ENCODE measurements around the gene PFKL. TPM values are rescaled to one million over a fixed set of nuclear protein-coding genes. Genes with fewer than 3 reads are reported as not detected.

The PFKL gene
- total and polyA plus RNA-seq, 12 donors: 16.6 to 123 (median 94.1) TPM

DNA sequence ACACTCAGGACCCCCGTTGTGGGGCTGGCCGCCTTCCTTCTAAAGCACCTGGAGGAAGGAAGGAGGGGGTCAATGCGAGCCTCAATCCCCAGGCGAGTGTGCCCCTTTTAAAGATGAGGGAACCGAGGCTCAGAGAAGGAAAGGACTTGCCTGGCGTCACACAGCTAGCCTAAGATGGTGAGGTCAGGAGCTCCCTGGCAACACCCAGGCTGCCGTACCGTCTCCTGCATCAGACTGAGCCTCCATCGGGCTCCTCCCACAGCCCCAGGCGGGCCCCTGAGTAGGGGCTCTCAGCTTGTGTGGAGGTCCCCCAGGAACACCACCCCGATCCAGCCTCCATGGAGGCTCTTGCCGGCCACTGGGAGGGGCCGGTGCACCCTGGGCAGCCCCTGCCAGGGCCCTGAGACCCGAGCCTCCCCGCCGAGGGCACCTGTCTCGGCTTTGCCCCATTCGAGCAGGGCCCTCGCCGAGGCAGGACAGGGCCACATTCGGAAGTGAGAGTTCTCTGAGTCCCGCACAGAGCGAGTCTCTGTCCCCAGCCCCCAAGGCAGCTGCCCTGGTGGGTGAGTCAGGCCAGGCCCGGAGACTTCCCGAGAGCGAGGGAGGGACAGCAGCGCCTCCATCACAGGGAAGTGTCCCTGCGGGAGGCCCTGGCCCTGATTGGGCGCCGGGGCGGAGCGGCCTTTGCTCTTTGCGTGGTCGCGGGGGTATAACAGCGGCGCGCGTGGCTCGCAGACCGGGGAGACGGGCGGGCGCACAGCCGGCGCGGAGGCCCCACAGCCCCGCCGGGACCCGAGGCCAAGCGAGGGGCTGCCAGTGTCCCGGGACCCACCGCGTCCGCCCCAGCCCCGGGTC, 14.5 kb upstream of the PFKL start, which contains the start of gene AIRE:
Gene AIRE (plus strand): TSS at position 739 of the 855 bp plus-strand sequence. CDS start 131 bp downstream, outside the sequence.
- Histone ChIP-seq H3K4me1 (replicated peaks in 1 of 2) (peaks cover 0 to 6% of the 10 kb centered on the region in 2 donors), H3K9me3 (replicated peaks in 1 of 3) (no peaks in the 10 kb centered on the region), H3K4me3 (no peak within 1 kb of the TSS), H3K27me3 (peaks cover 18% of the 10 kb centered on the region), H3K36me3 (replicated peaks in 1 of 2) (no peaks in the 10 kb centered on the region), H3K27ac (no peak within 1 kb of the TSS)
- intact Hi-C loops (cut with DNase I): no loop called here
- WGBS, 4 donors: 29 to 75% (median 50%) methylated on average over 5 to 56 of the region's 56 CpGs
- TF ChIP-seq, protein P1, sequence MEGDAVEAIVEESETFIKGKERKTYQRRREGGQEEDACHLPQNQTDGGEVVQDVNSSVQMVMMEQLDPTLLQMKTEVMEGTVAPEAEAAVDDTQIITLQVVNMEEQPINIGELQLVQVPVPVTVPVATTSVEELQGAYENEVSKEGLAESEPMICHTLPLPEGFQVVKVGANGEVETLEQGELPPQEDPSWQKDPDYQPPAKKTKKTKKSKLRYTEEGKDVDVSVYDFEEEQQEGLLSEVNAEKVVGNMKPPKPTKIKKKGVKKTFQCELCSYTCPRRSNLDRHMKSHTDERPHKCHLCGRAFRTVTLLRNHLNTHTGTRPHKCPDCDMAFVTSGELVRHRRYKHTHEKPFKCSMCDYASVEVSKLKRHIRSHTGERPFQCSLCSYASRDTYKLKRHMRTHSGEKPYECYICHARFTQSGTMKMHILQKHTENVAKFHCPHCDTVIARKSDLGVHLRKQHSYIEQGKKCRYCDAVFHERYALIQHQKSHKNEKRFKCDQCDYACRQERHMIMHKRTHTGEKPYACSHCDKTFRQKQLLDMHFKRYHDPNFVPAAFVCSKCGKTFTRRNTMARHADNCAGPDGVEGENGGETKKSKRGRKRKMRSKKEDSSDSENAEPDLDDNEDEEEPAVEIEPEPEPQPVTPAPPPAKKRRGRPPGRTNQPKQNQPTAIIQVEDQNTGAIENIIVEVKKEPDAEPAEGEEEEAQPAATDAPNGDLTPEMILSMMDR (IDR thresholded peaks at IDR 0.05): no peak
- no peak for TF ChIP-seq POLR2A (IDR thresholded peaks at IDR 0.05)
- DNase-seq: peak in 2 of 7 donors; percentile 37 to 39

DNA sequence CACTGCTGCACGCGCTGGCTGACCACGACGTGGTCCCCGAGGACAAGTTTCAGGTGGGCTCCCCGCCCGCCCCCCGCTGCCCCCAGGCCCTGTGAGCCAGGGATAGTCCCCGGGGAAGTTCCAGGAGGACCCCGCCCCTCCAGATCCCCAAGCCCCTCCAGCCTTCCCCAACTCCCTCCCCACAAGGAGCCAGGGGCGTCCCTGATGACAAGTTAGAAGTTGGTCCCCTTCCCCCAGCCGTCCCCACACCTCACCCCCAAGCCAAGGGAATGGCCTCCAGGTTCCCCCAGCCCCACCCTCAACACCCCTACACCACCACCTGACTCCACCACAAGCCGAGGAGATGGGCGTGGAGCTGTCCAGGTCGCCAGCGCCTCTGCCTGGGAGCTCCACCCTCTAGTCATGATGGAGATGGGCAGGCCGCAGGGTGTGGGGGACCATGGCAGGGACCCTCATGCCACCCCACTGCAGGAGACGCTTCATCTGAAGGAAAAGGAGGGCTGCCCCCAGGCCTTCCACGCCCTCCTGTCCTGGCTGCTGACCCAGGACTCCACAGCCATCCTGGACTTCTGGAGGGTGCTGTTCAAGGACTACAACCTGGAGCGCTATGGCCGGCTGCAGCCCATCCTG, 13.7 kb upstream of the PFKL start:
- H3K4me1 ChIP-seq (replicated peaks in 1 of 2): peaks cover 0 to 6% of the 10 kb centered on the region in 2 donors
- no peaks in the 10 kb centered on the region for H3K9me3 ChIP-seq (replicated peaks in 1 of 3)
- TF ChIP-seq POLR2A (IDR thresholded peaks at IDR 0.05): no peak
- TF ChIP-seq, protein P1 (IDR thresholded peaks at IDR 0.05): no peak
- WGBS, 4 donors: 51 to 74% (median 61%) methylated on average over 4 to 21 of the region's 21 CpGs
- DNase-seq: no peak
- intact Hi-C loops (cut with DNase I): no loop called here
- H3K27me3 ChIP-seq: peaks cover 18% of the 10 kb centered on the region
- H3K27ac ChIP-seq: no peak overlapping the region
- no peaks in the 10 kb centered on the region for H3K36me3 ChIP-seq (replicated peaks in 1 of 2)
- no peak overlapping the region for H3K4me3 ChIP-seq

DNA sequence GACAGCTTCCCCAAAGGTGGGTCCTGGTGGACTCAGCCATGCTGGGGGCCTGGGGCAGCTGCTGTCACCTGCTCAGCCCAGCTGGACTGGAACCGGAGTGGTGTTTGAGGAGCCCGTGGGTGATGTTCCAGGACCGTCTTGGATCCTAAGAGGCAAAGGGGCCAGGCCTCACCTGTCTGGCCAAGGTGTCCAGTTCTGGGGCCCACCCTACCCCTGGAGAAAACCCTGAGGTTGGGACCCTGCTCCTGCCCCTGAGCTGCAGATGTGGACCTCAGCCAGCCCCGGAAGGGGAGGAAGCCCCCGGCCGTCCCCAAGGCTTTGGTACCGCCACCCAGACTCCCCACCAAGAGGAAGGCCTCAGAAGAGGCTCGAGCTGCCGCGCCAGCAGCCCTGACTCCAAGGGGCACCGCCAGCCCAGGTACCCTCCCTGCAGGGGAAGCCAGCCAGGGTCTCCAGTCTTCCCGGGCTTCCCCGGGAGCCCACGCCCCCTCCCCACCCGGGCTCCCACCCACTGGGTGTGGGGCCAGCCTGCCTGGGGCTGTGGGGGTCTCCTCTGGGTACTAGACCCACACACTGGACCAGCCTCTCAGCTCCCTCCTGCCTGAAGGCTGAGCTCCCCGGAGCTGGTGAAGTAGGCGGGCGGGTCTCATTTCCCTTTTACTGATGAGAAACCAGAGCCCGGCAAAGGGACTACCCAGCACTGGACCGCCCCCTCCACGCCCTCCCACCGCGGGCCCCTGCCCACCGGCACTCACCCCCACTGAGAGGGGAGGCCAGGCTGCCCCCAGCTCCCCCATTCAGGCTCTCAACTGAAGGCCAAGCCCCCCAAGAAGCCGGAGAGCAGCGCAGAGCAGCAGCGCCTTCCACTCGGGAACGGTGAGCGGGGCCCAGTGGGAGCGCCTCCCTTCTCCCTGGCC, 12.9 kb upstream of the PFKL start:
- Histone ChIP-seq H3K4me3 (no peak overlapping the region), H3K9me3 (replicated peaks in 1 of 3) (no peaks in the 10 kb centered on the region), H3K27me3 (peaks cover 18% of the 10 kb centered on the region), H3K27ac (no peak overlapping the region), H3K4me1 (replicated peaks in 1 of 2) (peaks cover 0 to 6% of the 10 kb centered on the region in 2 donors), H3K36me3 (replicated peaks in 1 of 2) (no peaks in the 10 kb centered on the region)
- DNase-seq: peak in 1 of 7 donors; percentile 5
- no peak for TF ChIP-seq POLR2A (IDR thresholded peaks at IDR 0.05)
- TF ChIP-seq, protein P1 (IDR thresholded peaks at IDR 0.05): no peak
- intact Hi-C loops (cut with DNase I): no loop called here
- 72 to 81% (median 73%) methylated on average over 11 to 31 of the region's 31 CpGs for WGBS, 4 donors

Measured in adrenal gland (tissue), 12 donors.